Endothelial cell of umbilical vein (primary cell): ENCODE results near the gene CEMIP. TPM values are rescaled to one million over a fixed set of nuclear protein-coding genes. Genes with fewer than 3 reads are reported as not detected.

ENCODE experiments used
- BruUV-seq: library from RNA; stranded (reverse); fragments of 400-500 nt; replicated peaks from 2 replicates; lab custom pipeline; 2021; lab: Mats Ljungman, UMichigan
- CTCF ChIA-PET: fragments of 300-600, 350-600 bp; sonication (Branson Sonifier 250); formaldehyde crosslinking; loops from one replicate; lab custom pipeline; 2021; ENCODE audit warnings: antibody characterized with exemption, inconsistent platforms; lab: Charles Lee
- POLR2A ChIA-PET: fragments of 300-600, 350-600 bp; sonication (Branson Sonifier 250); formaldehyde crosslinking; loops from one replicate; lab custom pipeline; 2021; ENCODE audit warnings: antibody characterized with exemption, inconsistent platforms; lab: Charles Lee
- DNase-seq: peaks from one replicate; pipeline ENCODE4 v3.0.0-alpha.2; 2011; ENCODE audit warnings: low read depth, low spot score
- FAIRE-seq: peaks from 2 replicates; lab custom pipeline; 2011; peaks lifted over from hg19 to GRCh38; lab: Jason Lieb, UNC
- H2AFZ ChIP-seq: 2 replicates; pipeline ENCODE4 v1.6.0; 2012; ENCODE audit warnings: low read depth, low read length, control low read depth, inconsistent platforms
- H3K27ac ChIP-seq: 2 replicates; pipeline ENCODE4 v1.5.1; 2011; ENCODE audit warnings: low read depth, mild to moderate bottlenecking, control low read depth, low read length, moderate library complexity; ENCODE audit not compliant: insufficient read depth
- H3K27me3 ChIP-seq, 2 experiments: 2 replicates each; pipeline versions ENCODE4 v1.6.0 to v1.6.1; 2011; ENCODE audit warnings: low read length in 2 of 2, mixed read lengths in 1 of 2; ENCODE audit not compliant: control insufficient read depth in 2 of 2, insufficient read depth in 2 of 2
- H3K36me3 ChIP-seq, 2 experiments: 2 replicates in 1 of 2; 3 replicates in 1 of 2; pipeline ENCODE4 v1.5.1; 2011; ENCODE audit warnings: low read length in 2 of 2, mild to moderate bottlenecking in 1 of 2, moderate library complexity in 1 of 2; ENCODE audit not compliant: control insufficient read depth in 2 of 2, insufficient read depth in 2 of 2; ENCODE audit errors: extremely low read depth in 1 of 2
- H3K4me1 ChIP-seq: 3 replicates; pipeline ENCODE4 v1.5.1; 2011; ENCODE audit warnings: mild to moderate bottlenecking, low read length; ENCODE audit not compliant: control insufficient read depth, insufficient read depth; ENCODE audit errors: extremely low read depth
- H3K4me2 ChIP-seq: 2 replicates; pipeline ENCODE4 v1.6.1; 2011; ENCODE audit warnings: low read length, control low read depth, mixed read lengths; ENCODE audit not compliant: insufficient read depth
- H3K4me3 ChIP-seq, 3 experiments: fragments of 200-600 bp in 1 of 3; sonication (generic), shearing (Covaris generic) in 1 of 3; replicated peaks in 1 of 3; 2 replicates each; pipeline ENCODE4 v1.5.1; 2011 to 2016; ENCODE audit warnings: control low read depth in 3 of 3, low read length in 3 of 3, mild to moderate bottlenecking in 2 of 3, inconsistent platforms in 1 of 3, low read depth in 1 of 3, moderate library complexity in 1 of 3; ENCODE audit not compliant: insufficient read depth in 1 of 3
- H3K79me2 ChIP-seq: 2 replicates; pipeline ENCODE4 v1.6.0; 2012; ENCODE audit warnings: low read length, inconsistent platforms; ENCODE audit not compliant: control insufficient read depth, insufficient read depth
- H3K9ac ChIP-seq: replicated peaks from 2 replicates; pipeline ENCODE3; 2011; ENCODE audit warnings: low read length, control low read depth; ENCODE audit not compliant: insufficient read depth; ENCODE audit errors: extremely low read depth
- H3K9me1 ChIP-seq: replicated peaks from 3 replicates; pipeline ENCODE4 v1.6.0; 2011; ENCODE audit warnings: mild to moderate bottlenecking, low read length; ENCODE audit not compliant: control insufficient read depth, insufficient read depth; ENCODE audit errors: extremely low read depth
- H3K9me3 ChIP-seq: replicated peaks from 2 replicates; pipeline ENCODE4 v1.5.1; 2012; ENCODE audit warnings: low read length, inconsistent platforms; ENCODE audit not compliant: control insufficient read depth, insufficient read depth
- H4K20me1 ChIP-seq: replicated peaks from 2 replicates; pipeline ENCODE3; 2011; ENCODE audit warnings: mild to moderate bottlenecking, low read length; ENCODE audit not compliant: control insufficient read depth, insufficient read depth; ENCODE audit errors: extremely low read depth
- CTCF ChIP-seq, 2 donors: IDR thresholded peaks; 1 replicate in 1 of 2; 2 replicates in 1 of 2; pipeline ENCODE4 v1.5.1; 2011; ENCODE audit warnings: low read length in 2 of 2, mild to moderate bottlenecking in 2 of 2, moderate library complexity in 2 of 2, control low read depth in 1 of 2, inconsistent platforms in 1 of 2, low read depth in 1 of 2; ENCODE audit not compliant: insufficient read depth in 1 of 2; ENCODE audit errors: extremely low read depth in 1 of 2
- EZH2 ChIP-seq: IDR thresholded peaks from 2 replicates; pipeline ENCODE4 v1.6.1; 2012; ENCODE audit warnings: borderline replicate concordance, low read depth, mild to moderate bottlenecking, moderate library complexity, low read length, inconsistent platforms; ENCODE audit not compliant: severe bottlenecking
- FOS ChIP-seq: IDR thresholded peaks from 2 replicates; pipeline ENCODE4 v1.6.1; 2011; ENCODE audit warnings: mild to moderate bottlenecking, low read length, moderate library complexity, borderline replicate concordance; ENCODE audit not compliant: insufficient read depth
- GATA2 ChIP-seq: IDR thresholded peaks from 2 replicates; pipeline ENCODE4 v1.7.0; 2011; ENCODE audit warnings: low read depth, mild to moderate bottlenecking, moderate library complexity, mixed read lengths, low read length; ENCODE audit not compliant: insufficient read length, insufficient read depth
- JUN ChIP-seq: IDR thresholded peaks from 2 replicates; pipeline ENCODE4 v1.6.1; 2011; ENCODE audit warnings: borderline replicate concordance, low read depth; ENCODE audit not compliant: insufficient read length, insufficient read depth
- MAX ChIP-seq: IDR thresholded peaks from 2 replicates; pipeline ENCODE4 v1.6.1; 2011; ENCODE audit not compliant: insufficient read depth, insufficient read length
- MYC ChIP-seq: IDR thresholded peaks from one replicate; pipeline ENCODE4 v1.6.1; 2011; ENCODE audit warnings: mild to moderate bottlenecking, low read depth, low read length
- POLR2A ChIP-seq: IDR thresholded peaks from 2 replicates; pipeline ENCODE4 v1.6.1; 2012; ENCODE audit warnings: low read depth, mild to moderate bottlenecking, control low read depth, low read length
- POLR2AphosphoS5 ChIP-seq: IDR thresholded peaks from 2 replicates; pipeline ENCODE4 v1.6.1; 2012; ENCODE audit warnings: low read depth, mild to moderate bottlenecking, control low read depth, low read length, moderate library complexity; ENCODE audit not compliant: insufficient read depth
- dilution Hi-C: fragments of 300-500 bp; cut with MboI; formaldehyde crosslinking; loops from one replicate; pipeline ENCODE4 v1.15.0; 2019; ENCODE audit warnings: low sequenced_read_pairs; ENCODE audit not compliant: extremely low pct_ligation_motif_present
- intact Hi-C: fragments of 100-400 bp; cut with micrococcal nuclease; formaldehyde crosslinking; loops from one replicate; pipeline ENCODE4 v1.10.0; 2022
- polyA plus RNA-seq, 4 experiments: library from polyadenylated mRNA; depleted of rRNA in 3 of 4; stranded (reverse) in 3 of 4; unstranded in 1 of 4; fragments of >200 nt; gene quantifications; 2 replicates each; pipeline versions ENCODE4 v1.2.1 to v1.2.3, GENCODE V29; 2011 to 2012; ENCODE audit warnings: missing spikeins in 1 of 4
- total RNA-seq: library from RNA; stranded (reverse); gene quantifications from 2 replicates; pipeline ENCODE4 v1.2.3, GENCODE V29; 2021

The CEMIP gene
- total and polyA plus RNA-seq, 2 donors (not counting 3 experiments of a cell fraction or from before 2014, with no cell fraction given), result 0.01 TPM; not detected in 1

DNA sequence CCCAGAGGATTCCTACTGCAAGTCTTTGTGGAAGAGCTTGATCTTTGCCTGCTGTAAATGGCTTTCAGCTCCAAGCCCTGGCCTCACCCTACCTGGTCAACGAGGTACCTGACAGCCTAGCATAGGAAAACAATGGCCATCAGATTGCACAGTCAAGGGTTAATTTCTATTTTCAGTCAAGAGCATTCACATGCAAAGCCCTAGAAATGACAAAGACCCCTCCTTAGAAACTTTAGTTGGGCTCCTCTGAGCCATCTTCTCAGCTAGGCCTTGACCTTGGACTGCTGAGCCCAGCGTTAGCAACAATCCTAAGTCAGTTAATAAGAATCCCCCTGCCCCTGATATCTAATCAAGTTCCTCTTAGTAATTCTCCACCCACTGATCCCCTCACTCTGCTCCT, 192.0 kb downstream of the CEMIP start:
- BruUV-seq, result no TSS peak
- ChIA-PET CTCF (interaction anchor here (1.6 to 6.5 kb wide), 9 partner anchors 12 to 553 kb away, joined by 4 to 101 read pairs (median 30); partner anchors contain the start of gene CEMIP), POLR2A (no interaction called here)
- peaks cover 0 to 6% of the 10 kb centered on the region in 2 experiments for H3K36me3 ChIP-seq
- no peaks in the 10 kb centered on the region for H3K9me1 ChIP-seq
- no peak for FAIRE-seq
- no peaks in the 10 kb centered on the region for H3K27me3 ChIP-seq
- H3K4me2 ChIP-seq, result no peak overlapping the region
- no peaks in the 10 kb centered on the region for H3K4me1 ChIP-seq
- no peak overlapping the region for H3K27ac ChIP-seq
- DNase-seq, result no peak
- H3K9me3 ChIP-seq, result no peaks in the 10 kb centered on the region
- no peak overlapping the region for H3K4me3 ChIP-seq
- H3K79me2 ChIP-seq, result no peaks in the 10 kb centered on the region
- H2AFZ ChIP-seq, result no peak overlapping the region
- intact Hi-C loops (loop anchor here (2.0 to 5.0 kb wide), 3 partner anchors 36 to 310 kb away; no protein-coding TSS in a partner anchor), dilution Hi-C loops (no loop called here)
- no peak overlapping the region for H3K9ac ChIP-seq
- no peak for TF ChIP-seq CTCF (IDR thresholded peaks at IDR 0.05; ENCODE audit: extremely low read depth in 1 of 2, insufficient read depth in 1 of 2, low read depth in 1 of 2, low read length in 2 of 2)
- TF ChIP-seq GATA2, result no peak
- no peak for TF ChIP-seq EZH2
- no peak for TF ChIP-seq MAX
- TF ChIP-seq POLR2AphosphoS5, result no peak
- TF ChIP-seq JUN, result no peak
- TF ChIP-seq FOS, result no peak
- no peak for TF ChIP-seq MYC
- TF ChIP-seq POLR2A, result no peak
- H4K20me1 ChIP-seq, result no peaks in the 10 kb centered on the region
